Measurements from ENCODE around the gene B3GNT7. TPM values are rescaled to one million over a fixed set of nuclear protein-coding genes. Genes with fewer than 3 reads are reported as not detected.
A peak's percentile ranks its signal among the peaks of the same experiment; 100 is the strongest.

The B3GNT7 gene
- total and polyA plus RNA-seq, 2 of the 8 experiments (the other 6 are each of a cell fraction or from before 2014, with no cell fraction given) = 26.4 to 73.1 TPM

DNA sequence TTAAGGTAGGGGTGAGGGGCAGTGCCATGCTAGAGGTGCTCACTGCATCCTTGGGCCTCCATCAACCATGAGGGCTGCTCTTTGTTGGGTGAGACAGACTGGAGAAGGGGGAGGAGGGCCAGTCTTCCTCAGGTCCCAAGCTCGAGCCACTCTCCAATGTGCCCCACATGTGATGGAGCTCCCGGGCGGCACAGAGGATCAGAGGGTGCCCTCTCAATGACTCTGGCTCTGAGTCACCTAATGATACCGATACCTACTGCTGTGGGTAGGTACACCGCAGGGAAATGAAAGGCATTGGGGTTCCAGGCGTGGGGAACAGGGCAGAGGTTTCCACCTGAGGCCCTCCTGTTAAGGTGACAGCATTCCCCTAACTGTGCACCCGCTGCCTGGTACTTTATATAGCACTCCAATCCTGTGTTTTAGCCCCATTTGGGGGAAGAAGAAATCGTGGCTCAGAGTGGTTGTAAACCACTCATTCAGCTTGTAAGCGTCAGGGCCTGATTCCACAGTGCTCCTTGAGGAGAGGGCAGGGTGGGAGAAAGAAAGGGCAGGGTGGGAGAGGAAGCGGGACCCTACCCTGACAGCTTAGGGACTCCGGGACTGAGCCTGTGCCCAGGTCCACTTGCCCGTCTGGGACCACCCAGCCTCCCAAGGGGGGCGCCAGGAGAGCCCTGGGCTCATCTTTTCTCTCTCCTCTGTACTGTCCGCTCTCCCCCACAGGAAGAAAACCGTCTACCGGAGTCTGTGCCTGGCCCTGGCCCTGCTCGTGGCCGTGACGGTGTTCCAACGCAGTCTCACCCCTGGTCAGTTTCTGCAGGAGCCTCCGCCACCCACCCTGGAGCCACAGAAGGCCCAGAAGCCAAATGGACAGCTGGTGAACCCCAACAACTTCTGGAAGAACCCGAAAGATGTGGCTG lies 1.8 kb downstream of the B3GNT7 start:
- TF ChIP-seq RBBP5 (IDR thresholded peaks at IDR 0.05; ENCODE audit: borderline replicate concordance, low read depth, low read length) = no peak
- TF ChIP-seq, protein P1, sequence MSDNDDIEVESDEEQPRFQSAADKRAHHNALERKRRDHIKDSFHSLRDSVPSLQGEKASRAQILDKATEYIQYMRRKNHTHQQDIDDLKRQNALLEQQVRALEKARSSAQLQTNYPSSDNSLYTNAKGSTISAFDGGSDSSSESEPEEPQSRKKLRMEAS (IDR thresholded peaks at IDR 0.05) = no peak
- no peak for TF ChIP-seq TCF12 (IDR thresholded peaks at IDR 0.05; ENCODE audit: low read depth, low read length)
- no peak for TF ChIP-seq SUZ12 (IDR thresholded peaks at IDR 0.05; ENCODE audit: low read length)
- TF ChIP-seq, protein P2, sequence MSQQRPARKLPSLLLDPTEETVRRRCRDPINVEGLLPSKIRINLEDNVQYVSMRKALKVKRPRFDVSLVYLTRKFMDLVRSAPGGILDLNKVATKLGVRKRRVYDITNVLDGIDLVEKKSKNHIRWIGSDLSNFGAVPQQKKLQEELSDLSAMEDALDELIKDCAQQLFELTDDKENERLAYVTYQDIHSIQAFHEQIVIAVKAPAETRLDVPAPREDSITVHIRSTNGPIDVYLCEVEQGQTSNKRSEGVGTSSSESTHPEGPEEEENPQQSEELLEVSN (IDR thresholded peaks at IDR 0.05) = no peak
- no peak for TF ChIP-seq RFX5 (IDR thresholded peaks at IDR 0.05; ENCODE audit: borderline replicate concordance, low read depth, low read length)
- no peak for TF ChIP-seq MAFK (IDR thresholded peaks at IDR 0.05; ENCODE audit: low read depth, low read length)
- peaks cover 8% of the 10 kb centered on the region for H3K79me1 ChIP-seq (ENCODE audit: low read depth, low read length)
- no peak overlapping the region for H2BK15ac ChIP-seq (ENCODE audit: low read length)
- H3K23me2 ChIP-seq (ENCODE audit: low read depth, low read length) = peaks cover 3% of the 10 kb centered on the region; the same call in 1 of the 2 replicates
- H4K5ac ChIP-seq (ENCODE audit: insufficient read length, low read depth, low read length) = no peak overlapping the region
- H3K27ac ChIP-seq (ENCODE audit: low read depth, low read length) = no peak overlapping the region
- no peak overlapping the region for H3K23ac ChIP-seq (ENCODE audit: insufficient read length)
- no peaks in the 10 kb centered on the region for H3K9me3 ChIP-seq (ENCODE audit: insufficient read depth in 2 of 2, low read depth in 1 of 2, low read length in 1 of 2)
- WGBS, 2 experiments (ENCODE audit: extremely low coverage in 1 of 2, insufficient coverage in 1 of 2, insufficient read length in 1 of 2, insufficient replicate concordance in 2 of 2, low coverage in 1 of 2, low lambda C conversion rate in 2 of 2, missing lambda C conversion rate in 1 of 2) = 92% methylated on average over 20 of the region's 22 CpGs; no CpG with 5 or more reads in 1 of the 2 experiments
- peak overlapping the region; percentile 74 to 78 for H3K4me2 ChIP-seq (ENCODE audit: insufficient read depth in 1 of 2, low read depth in 2 of 2, low read length in 2 of 2)
- no peaks in the 10 kb centered on the region for H3K27me3 ChIP-seq (replicated peaks in 1 of 4; ENCODE audit: control insufficient read depth in 3 of 4, extremely low read depth in 1 of 4, insufficient read depth in 3 of 4, low read length in 3 of 4)
- H3K4me3 ChIP-seq (ENCODE audit: extremely low read depth in 1 of 4, insufficient read depth in 2 of 4, low read depth in 3 of 4, low read length in 4 of 4) = peak overlapping the region in 3 of 4 experiments; percentile 55 to 74 (median 59); a peak in 4 of 8 replicates
- no peak overlapping the region for H2BK120ac ChIP-seq (replicated peaks; ENCODE audit: low read depth, low read length)
- H2AFZ ChIP-seq (ENCODE audit: low read length) = no peak overlapping the region
- peak overlapping the region; percentile 44; the same call in 1 of the 2 replicates for H2AK5ac ChIP-seq (ENCODE audit: low read depth, low read length)
- FAIRE-seq (no peak), DNase-seq (ENCODE audit: low read depth in 1 of 2, low spot score in 2 of 2) (no peak)
- no peak overlapping the region for H2BK5ac ChIP-seq (ENCODE audit: low read depth, low read length)
- no peak overlapping the region; a peak in 1 of 7 replicates for H3K9ac ChIP-seq (replicated peaks in 1 of 4; ENCODE audit: extremely low read depth in 1 of 4, low read depth in 3 of 4, low read length in 3 of 4)
- no peak overlapping the region for H4K8ac ChIP-seq (ENCODE audit: extremely low read depth, insufficient read depth, low read length)
- H3K4me1 ChIP-seq (replicated peaks in 1 of 4; ENCODE audit: control insufficient read depth in 3 of 4, insufficient read depth in 4 of 4, low read length in 3 of 4) = peaks cover 3 to 40% (median 24%) of the 10 kb centered on the region in 4 experiments
- H3K36me3 ChIP-seq (ENCODE audit: control insufficient read depth in 2 of 4, insufficient read depth in 4 of 4, low read length in 3 of 4) = peaks cover 0 to 18% (median 10%) of the 10 kb centered on the region in 4 experiments; a peak in 4 of 8 replicates
- H2BK12ac ChIP-seq (ENCODE audit: low read depth, low read length) = no peak overlapping the region
- H3K4ac ChIP-seq (replicated peaks; ENCODE audit: insufficient read length, low read depth, low read length) = no peak overlapping the region
- peaks cover 0 to 7% of the 10 kb centered on the region in 2 experiments for H4K20me1 ChIP-seq (replicated peaks in 1 of 2; ENCODE audit: control insufficient read depth in 1 of 2, insufficient read depth in 2 of 2, low read length in 2 of 2)
- no peak overlapping the region for H3K14ac ChIP-seq (ENCODE audit: insufficient read length)
- H3K18ac ChIP-seq (ENCODE audit: extremely low read depth, low read length) = no peak overlapping the region
- no peak overlapping the region for H2BK20ac ChIP-seq (ENCODE audit: low read length)
- peaks cover 0 to 29% of the 10 kb centered on the region in 2 experiments; a peak in 2 of 4 replicates for H3K79me2 ChIP-seq (ENCODE audit: control insufficient read depth in 1 of 2, insufficient read depth in 2 of 2, low read length in 2 of 2)
- peak overlapping the region; percentile 15 for H4K91ac ChIP-seq (replicated peaks; ENCODE audit: insufficient read length, low read length)
- ChIA-PET POLR2A (ENCODE audit: partially characterized antibody) (interaction anchor here (0.8 to 2.0 kb wide), 9 partner anchors 8 to 98 kb away, joined by 3 to 11 read pairs (median 4); partner anchors contain the start of gene NCL), CTCF (ENCODE audit: partially characterized antibody) (interaction anchor here (0.8 to 29.5 kb wide), 13 partner anchors 8 to 296 kb away, joined by 3 to 617 read pairs (median 4); no protein-coding TSS in a partner anchor)
- no peak overlapping the region for H3K56ac ChIP-seq (replicated peaks; ENCODE audit: insufficient read length, low read depth, low read length)
